Hepatocyte (in vitro differentiated cells): ENCODE measurements around the gene TSPAN12. TPM values are rescaled to one million over a fixed set of nuclear protein-coding genes. Genes with fewer than 3 reads are reported as not detected.
A peak's percentile ranks its signal among the peaks of the same experiment; 100 is the strongest.
"Not testable (repeated sequence)": the region's sequence is repeated elsewhere in the genome, so short reads cannot be mapped to it uniquely, and the experiment has no call there.

ENCODE experiments used
- DNase-seq: peaks from one replicate; pipeline ENCODE4 v3.0.0-alpha.2; 2016; ENCODE audit warnings: low spot score
- H2AFZ ChIP-seq: fragments of 200-600 bp; sonication (generic); 2 replicates; pipeline ENCODE4 v1.6.0; 2016; ENCODE audit warnings: antibody characterized with exemption, mild to moderate bottlenecking
- H3K27ac ChIP-seq: fragments of 200-600 bp; sonication (generic); 2 replicates; pipeline ENCODE4 v1.5.1; 2016; ENCODE audit warnings: mild to moderate bottlenecking
- H3K27me3 ChIP-seq: fragments of 200-600 bp; sonication (generic); 2 replicates; pipeline ENCODE4 v1.6.1; 2016
- H3K36me3 ChIP-seq: fragments of 200-600 bp; sonication (generic); replicated peaks from 2 replicates; pipeline ENCODE4 v1.5.1; 2016; ENCODE audit warnings: low read depth; ENCODE audit not compliant: insufficient read depth
- H3K4me1 ChIP-seq: fragments of 200-600 bp; sonication (generic); 2 replicates; pipeline ENCODE4 v1.5.1; 2016; ENCODE audit warnings: mild to moderate bottlenecking, moderate library complexity; ENCODE audit not compliant: insufficient read depth
- H3K4me2 ChIP-seq: fragments of 200-600 bp; sonication (generic); 2 replicates; pipeline ENCODE4 v1.6.0; 2016
- H3K4me3 ChIP-seq: fragments of 200-600 bp; sonication (generic); 2 replicates; pipeline ENCODE4 v1.5.1; 2016; ENCODE audit warnings: mild to moderate bottlenecking
- H3K79me2 ChIP-seq: fragments of 200-600 bp; sonication (generic); 2 replicates; pipeline ENCODE4 v1.6.0; 2017; ENCODE audit warnings: mild to moderate bottlenecking
- H3K9me2 ChIP-seq: fragments of 200-600 bp; sonication (generic); replicated peaks from 2 replicates; pipeline ENCODE4 v1.6.0; 2017; ENCODE audit warnings: mild to moderate bottlenecking; ENCODE audit not compliant: insufficient read depth
- H3K9me3 ChIP-seq: fragments of 200-600 bp; sonication (generic); 2 replicates; pipeline ENCODE4 v1.5.1; 2016; ENCODE audit warnings: low read depth, mild to moderate bottlenecking
- H4K20me1 ChIP-seq: fragments of 200-600 bp; sonication (generic); 2 replicates; pipeline ENCODE4 v1.6.0; 2016; ENCODE audit warnings: mild to moderate bottlenecking; ENCODE audit not compliant: insufficient read depth, poor library complexity, severe bottlenecking
- EZH2 ChIP-seq: fragments of 200-600 bp; sonication (generic); IDR thresholded peaks from 2 replicates; pipeline ENCODE4 v1.6.1; 2016; ENCODE audit warnings: antibody characterized with exemption, mild to moderate bottlenecking, borderline replicate concordance
- EZH2phosphoT487 ChIP-seq: fragments of 200-600 bp; sonication (generic); IDR thresholded peaks from one replicate; pipeline ENCODE4 v1.6.1; 2018; ENCODE audit warnings: antibody characterized with exemption, mild to moderate bottlenecking, low read depth, moderate library complexity; ENCODE audit not compliant: unreplicated experiment, severe bottlenecking
- WGBS: methylation state at CpG from one replicate; pipeline ENCODE4 v1.1.6; 2016; ENCODE audit warnings: low lambda C conversion rate; ENCODE audit errors: missing lambda C conversion rate; 5-methylcytosine and 5-hydroxymethylcytosine counted together
- polyA plus RNA-seq: library from polyadenylated mRNA; unstranded; fragments of >200 nt; fragmentation: Nextera tagmentation; extraction: Ambion mirVana; gene quantifications from 2 replicates; pipeline ENCODE4 v1.2.1, GENCODE V29; 2016
- total RNA-seq: library from RNA; depleted of rRNA; stranded (reverse); fragments of >200 nt; gene quantifications from 2 replicates; pipeline ENCODE4 v1.2.3, GENCODE V29; 2014
- TF ChIP-seq, protein P1 (sequence below): fragments of 200-600 bp; sonication (generic); IDR thresholded peaks from 2 replicates; pipeline ENCODE4 v1.5.1; 2016; ENCODE audit warnings: antibody characterized with exemption, mild to moderate bottlenecking; ENCODE audit not compliant: poor library complexity

Gene TSPAN12, protein sequence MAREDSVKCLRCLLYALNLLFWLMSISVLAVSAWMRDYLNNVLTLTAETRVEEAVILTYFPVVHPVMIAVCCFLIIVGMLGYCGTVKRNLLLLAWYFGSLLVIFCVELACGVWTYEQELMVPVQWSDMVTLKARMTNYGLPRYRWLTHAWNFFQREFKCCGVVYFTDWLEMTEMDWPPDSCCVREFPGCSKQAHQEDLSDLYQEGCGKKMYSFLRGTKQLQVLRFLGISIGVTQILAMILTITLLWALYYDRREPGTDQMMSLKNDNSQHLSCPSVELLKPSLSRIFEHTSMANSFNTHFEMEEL
- 26.0 and 33.8 TPM in 2 replicates for total RNA-seq
- polyA plus RNA-seq: 16.8 and 20.8 TPM in 2 replicates

DNA sequence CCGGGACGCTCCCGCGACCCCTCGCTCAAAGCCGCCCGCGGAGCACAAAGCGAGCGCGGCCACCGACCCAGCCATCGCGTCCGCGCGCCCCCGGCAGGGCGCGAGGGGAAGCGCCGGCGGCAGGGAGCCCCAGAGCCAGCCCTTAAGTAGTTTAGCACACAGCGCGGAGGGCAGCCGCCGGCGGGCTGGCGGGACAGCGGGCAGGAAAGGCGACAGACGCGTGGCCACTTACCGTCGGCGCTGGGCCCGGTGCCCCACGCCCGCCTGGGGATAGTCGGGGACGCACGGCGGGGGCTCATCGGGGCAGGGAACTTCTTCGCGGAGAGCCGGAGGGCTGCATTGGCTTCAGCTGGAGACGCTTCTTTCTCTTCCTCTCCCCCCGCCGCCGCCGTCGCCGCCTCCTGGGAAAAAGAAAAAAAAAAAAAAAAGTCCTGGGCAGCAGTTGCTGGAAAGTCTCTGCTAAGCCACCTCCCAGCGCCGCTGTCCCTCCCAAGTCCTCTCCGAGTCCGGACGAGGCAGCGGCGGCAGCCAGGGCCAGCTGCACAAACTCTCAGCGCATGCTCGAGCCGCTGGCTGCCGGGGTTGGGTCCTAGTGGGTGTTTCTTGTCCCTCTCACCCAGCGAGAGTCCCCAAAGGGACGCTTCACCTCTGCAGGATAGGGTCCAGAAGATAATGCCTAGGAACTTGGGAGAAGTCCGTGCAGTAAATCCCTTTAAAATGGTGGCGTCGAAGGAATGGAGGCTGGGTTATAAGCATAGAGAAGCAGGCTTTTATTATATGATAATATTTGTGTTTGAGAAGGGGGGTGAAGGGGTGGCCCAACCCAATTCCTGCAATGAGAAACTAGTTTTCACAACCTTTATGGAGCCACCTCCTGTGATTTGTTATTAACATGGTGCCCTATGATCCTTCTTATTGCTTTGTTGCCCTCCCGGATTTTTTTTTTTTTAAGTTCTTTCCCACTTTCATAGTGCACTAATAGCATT is at the start of gene TSPAN12:
Gene TSPAN12, minus strand, starts transcription at position 557 of the 986 bp plus-strand sequence. CDS start 1,381 bp downstream, outside the sequence.
- Histone ChIP-seq H2AFZ (peak within 1 kb of the TSS; percentile 70), H3K27me3 (no peaks in the 10 kb centered on the region)

DNA sequence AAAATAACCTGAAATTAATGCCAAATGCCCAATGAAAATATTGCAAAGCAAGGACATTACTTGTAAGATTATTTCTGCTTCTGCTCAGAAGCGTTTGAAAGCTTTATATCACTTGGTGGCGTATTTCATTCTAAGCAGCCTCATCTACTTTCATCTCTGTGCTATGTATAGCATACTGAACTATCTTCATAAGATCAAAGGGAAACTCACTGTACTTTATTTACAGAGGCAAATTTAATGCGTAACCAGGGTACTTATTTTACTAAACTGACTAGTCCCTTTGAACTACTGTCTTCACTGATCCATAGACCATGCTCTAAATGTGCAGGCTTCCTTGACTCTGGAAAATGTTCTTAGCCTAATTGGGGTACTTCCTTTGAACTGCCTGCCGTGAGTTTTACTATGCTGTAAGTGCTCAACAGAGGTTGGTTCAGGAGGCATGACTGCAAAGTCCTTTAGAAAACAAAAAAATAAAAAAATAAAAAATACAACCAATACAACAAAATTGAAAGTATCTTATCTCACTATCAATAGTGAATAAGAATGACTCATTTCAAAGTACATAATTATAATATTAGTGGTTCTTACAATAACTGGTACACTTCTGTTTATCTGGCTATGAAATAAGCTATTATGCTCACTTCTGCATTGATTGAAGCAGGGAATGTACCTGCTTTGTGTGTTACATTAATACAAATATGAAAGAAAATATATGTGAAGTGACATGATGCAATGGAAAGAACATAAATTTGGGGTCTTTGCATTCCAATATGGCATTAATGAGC is 41.0 kb upstream of the TSPAN12 start:
- Histone ChIP-seq H4K20me1 (no peaks in the 10 kb centered on the region), H3K9me3 (no peaks in the 10 kb centered on the region), H3K27ac (no peak overlapping the region), H3K79me2 (no peaks in the 10 kb centered on the region), H3K27me3 (no peaks in the 10 kb centered on the region), H3K9me2 (no peaks in the 10 kb centered on the region), H3K4me2 (no peak overlapping the region), H2AFZ (no peak overlapping the region), H3K36me3 (no peaks in the 10 kb centered on the region), H3K4me1 (no peaks in the 10 kb centered on the region), H3K4me3 (no peak overlapping the region)
- TF ChIP-seq EZH2 (no peak), EZH2phosphoT487 (no peak)
- TF ChIP-seq, protein P1, sequence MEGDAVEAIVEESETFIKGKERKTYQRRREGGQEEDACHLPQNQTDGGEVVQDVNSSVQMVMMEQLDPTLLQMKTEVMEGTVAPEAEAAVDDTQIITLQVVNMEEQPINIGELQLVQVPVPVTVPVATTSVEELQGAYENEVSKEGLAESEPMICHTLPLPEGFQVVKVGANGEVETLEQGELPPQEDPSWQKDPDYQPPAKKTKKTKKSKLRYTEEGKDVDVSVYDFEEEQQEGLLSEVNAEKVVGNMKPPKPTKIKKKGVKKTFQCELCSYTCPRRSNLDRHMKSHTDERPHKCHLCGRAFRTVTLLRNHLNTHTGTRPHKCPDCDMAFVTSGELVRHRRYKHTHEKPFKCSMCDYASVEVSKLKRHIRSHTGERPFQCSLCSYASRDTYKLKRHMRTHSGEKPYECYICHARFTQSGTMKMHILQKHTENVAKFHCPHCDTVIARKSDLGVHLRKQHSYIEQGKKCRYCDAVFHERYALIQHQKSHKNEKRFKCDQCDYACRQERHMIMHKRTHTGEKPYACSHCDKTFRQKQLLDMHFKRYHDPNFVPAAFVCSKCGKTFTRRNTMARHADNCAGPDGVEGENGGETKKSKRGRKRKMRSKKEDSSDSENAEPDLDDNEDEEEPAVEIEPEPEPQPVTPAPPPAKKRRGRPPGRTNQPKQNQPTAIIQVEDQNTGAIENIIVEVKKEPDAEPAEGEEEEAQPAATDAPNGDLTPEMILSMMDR: no peak
- 49% methylated on average over 4 of the region's 4 CpGs for WGBS
- no peak for DNase-seq

More for the DNA sequence above, at the start of gene TSPAN12:
- no peaks in the 10 kb centered on the region for H3K9me3 ChIP-seq
- peak within 1 kb of the TSS; percentile 92 for H3K4me2 ChIP-seq
- H3K36me3 ChIP-seq: no peaks in the 10 kb centered on the region
- peak within 1 kb of the TSS; percentile 92 for H3K27ac ChIP-seq
- H3K4me1 ChIP-seq: no peaks in the 10 kb centered on the region
- peak; percentile 91 for DNase-seq
- H3K9me2 ChIP-seq: no peaks in the 10 kb centered on the region
- peak within 1 kb of the TSS; percentile 81 for H3K4me3 ChIP-seq
- peaks cover 3% of the 10 kb centered on the region for H3K79me2 ChIP-seq
- 1% methylated on average over 31 of the region's 71 CpGs for WGBS
- TF ChIP-seq EZH2: no peak
- TF ChIP-seq EZH2phosphoT487: no peak
- TF ChIP-seq, protein P1: peak; percentile 54
- H4K20me1 ChIP-seq: no peaks in the 10 kb centered on the region

DNA sequence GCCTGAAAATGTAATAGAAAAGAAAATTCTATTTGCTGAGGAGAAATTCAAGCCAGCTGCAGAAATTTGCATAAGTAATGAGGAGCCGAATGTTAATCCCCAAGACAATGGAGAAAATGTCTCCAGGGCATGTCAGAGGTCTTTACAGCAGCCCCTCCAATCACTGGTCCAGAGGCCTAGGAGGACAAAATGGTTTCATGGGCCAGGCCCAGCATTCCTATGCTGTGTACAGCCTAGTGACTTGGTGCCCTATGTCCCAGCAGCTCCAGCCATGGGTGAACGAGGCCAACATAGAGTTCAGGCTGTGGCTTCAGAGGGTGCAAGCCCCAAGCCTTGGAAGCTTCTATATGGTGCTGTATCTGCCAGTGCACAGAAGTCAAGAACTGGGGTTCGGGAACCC is 37.3 kb upstream of the TSPAN12 start:
- not testable (repeated sequence) for H3K9me2 ChIP-seq, H3K4me3 ChIP-seq, H3K27me3 ChIP-seq, H3K36me3 ChIP-seq, DNase-seq, H4K20me1 ChIP-seq, H3K9me3 ChIP-seq, H3K79me2 ChIP-seq, H2AFZ ChIP-seq, H3K27ac ChIP-seq, H3K4me2 ChIP-seq, H3K4me1 ChIP-seq
- 88% methylated on average over 3 of the region's 3 CpGs for WGBS

DNA sequence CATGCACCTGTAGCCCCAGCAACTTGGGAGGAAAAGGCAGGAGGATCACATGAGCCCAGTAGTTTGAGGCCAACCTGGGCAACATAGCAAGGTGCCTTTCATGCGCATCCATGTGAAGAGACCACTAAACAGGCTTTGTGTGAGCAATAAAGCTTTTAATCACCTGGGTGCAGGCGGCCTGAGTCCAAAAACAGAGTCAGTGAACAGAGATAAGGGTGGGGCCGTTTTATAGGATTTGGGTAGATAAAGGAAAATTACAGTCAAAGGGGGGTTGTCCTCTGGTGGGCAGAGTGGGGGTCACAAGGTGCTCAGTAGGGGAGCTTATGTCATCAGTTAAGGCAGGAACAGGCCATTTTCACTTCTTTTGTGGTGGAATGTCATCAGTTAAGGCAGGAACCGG is 27.7 kb upstream of the TSPAN12 start:
- H3K79me2 ChIP-seq, H3K9me2 ChIP-seq, H4K20me1 ChIP-seq, H3K9me3 ChIP-seq, H2AFZ ChIP-seq, H3K36me3 ChIP-seq, H3K27me3 ChIP-seq, H3K4me2 ChIP-seq, H3K27ac ChIP-seq, H3K4me3 ChIP-seq, H3K4me1 ChIP-seq, DNase-seq: not testable (repeated sequence)
- WGBS: 77% methylated on average over 4 of the region's 4 CpGs
